HCT116 (cell line): ENCODE results near the gene N4BP3. TPM values are rescaled to one million over a fixed set of nuclear protein-coding genes. Genes with fewer than 3 reads are reported as not detected.

Experiments used
- ATAC-seq: fragments of 200-7000 bp; cut with Tn5 transposase; 2 replicates; pipeline ENCODE4 v1.9.1; 2020; ENCODE audit warnings: mild to moderate bottlenecking, moderate library complexity
- BruUV-seq: library from RNA; stranded (reverse); fragments of 400-500 nt; replicated peaks from 2 replicates; lab custom pipeline; 2021; lab: Mats Ljungman, UMichigan
- CTCF ChIA-PET: fragments of 300-600 bp; sonication (Branson Sonifier 250); formaldehyde crosslinking; loops from one replicate; lab custom pipeline; 2021; ENCODE audit warnings: antibody characterized with exemption; lab: Charles Lee
- POLR2A ChIA-PET: fragments of 300-600, 350-600 bp; sonication (Branson Sonifier 250); formaldehyde crosslinking; loops from one replicate; lab custom pipeline; 2021; ENCODE audit warnings: antibody characterized with exemption; lab: Charles Lee
- RAD21 ChIA-PET, 2 experiments: fragments of 300-600 bp; sonication (Branson Sonifier 250); formaldehyde crosslinking; loops; one replicate each; lab custom pipeline; 2023; ENCODE audit warnings: low total read pairs in 2 of 2; ENCODE audit not compliant: uncharacterized antibody in 2 of 2, unreplicated experiment in 2 of 2, low non-redundant PET in 1 of 2; lab: Charles Lee
- DNase-seq: peaks from one replicate; pipeline ENCODE4 v3.0.0-alpha.2; 2010; ENCODE audit warnings: low read depth, low spot score
- H2AFZ ChIP-seq: fragments of 200-600 bp; shearing (Covaris generic), sonication (generic); 2 replicates; pipeline ENCODE4 v1.6.1; 2017; ENCODE audit warnings: low read depth, mixed run types, mixed read lengths, antibody characterized with exemption, low read length; ENCODE audit not compliant: poor library complexity, severe bottlenecking
- H3K27ac ChIP-seq: 2 replicates; pipeline ENCODE4 v1.5.1; 2012; ENCODE audit warnings: low read depth, low read length
- H3K27me3 ChIP-seq: fragments of 200-600 bp; sonication (generic); 2 replicates; pipeline ENCODE4 v1.6.1; 2016; ENCODE audit warnings: mixed run types, low read length, mixed read lengths; ENCODE audit not compliant: insufficient read depth
- H3K36me3 ChIP-seq, 2 experiments: fragments of 200-500 bp in 1 of 2; fragments of 200-600 bp in 1 of 2; sonication (Bioruptor generic) in 1 of 2; sonication (generic) in 1 of 2; 2 replicates each; pipeline versions ENCODE4 v1.5.1 to v1.6.1; 2014 to 2016; ENCODE audit warnings: low read length in 2 of 2, inconsistent platforms in 1 of 2, mixed read lengths in 1 of 2, mixed run types in 1 of 2; ENCODE audit not compliant: insufficient read depth in 2 of 2, control insufficient read depth in 1 of 2
- H3K4me1 ChIP-seq, 2 experiments: fragments of 200-600 bp in 1 of 2; sonication (generic) in 1 of 2; 2 replicates each; pipeline versions ENCODE4 v1.5.1 to v1.6.1; 2012 to 2017; ENCODE audit warnings: low read length in 2 of 2, inconsistent platforms in 1 of 2, mild to moderate bottlenecking in 1 of 2, mixed read lengths in 1 of 2, mixed run types in 1 of 2, moderate library complexity in 1 of 2; ENCODE audit not compliant: insufficient read depth in 2 of 2, control insufficient read depth in 1 of 2
- H3K4me2 ChIP-seq: fragments of 200-600 bp; sonication (generic); 2 replicates; pipeline ENCODE4 v1.6.1; 2017; ENCODE audit warnings: mixed run types, low read length, mixed read lengths
- H3K4me3 ChIP-seq, 2 experiments: fragments of 200-600 bp in 1 of 2; sonication (generic) in 1 of 2; replicated peaks in 1 of 2; 2 replicates each; pipeline ENCODE4 v1.5.1; 2011 to 2016; ENCODE audit warnings: low read length in 2 of 2, control low read depth in 1 of 2, low read depth in 1 of 2, mild to moderate bottlenecking in 1 of 2, mixed read lengths in 1 of 2, mixed run types in 1 of 2
- H3K79me2 ChIP-seq: fragments of 200-600 bp; sonication (generic); 2 replicates; pipeline ENCODE4 v1.6.1; 2017; ENCODE audit warnings: mild to moderate bottlenecking, mixed run types, low read length, moderate library complexity, mixed read lengths; ENCODE audit not compliant: insufficient read depth
- H3K9ac ChIP-seq: fragments of 200-600 bp; sonication (generic); 2 replicates; pipeline ENCODE4 v1.6.1; 2016; ENCODE audit warnings: low read length, mixed read lengths
- H3K9me2 ChIP-seq: fragments of 200-600 bp; sonication (generic), shearing (Covaris generic); 2 replicates; pipeline ENCODE4 v1.6.1; 2017; ENCODE audit warnings: mixed run types, mild to moderate bottlenecking, moderate library complexity; ENCODE audit not compliant: insufficient read depth
- H3K9me3 ChIP-seq, 2 experiments: fragments of 200-500 bp in 1 of 2; fragments of 200-600 bp in 1 of 2; sonication (Bioruptor generic) in 1 of 2; sonication (generic) in 1 of 2; 2 replicates each; pipeline ENCODE4 v1.6.1; 2014 to 2017; ENCODE audit warnings: low read length in 2 of 2, mixed read lengths in 2 of 2, inconsistent platforms in 1 of 2, low read depth in 1 of 2, mild to moderate bottlenecking in 1 of 2, mixed run types in 1 of 2, moderate library complexity in 1 of 2; ENCODE audit not compliant: control insufficient read depth in 1 of 2, insufficient read depth in 1 of 2
- H4K20me1 ChIP-seq: fragments of 200-600 bp; sonication (generic), shearing (Covaris generic); 2 replicates; pipeline ENCODE4 v1.6.1; 2017; ENCODE audit warnings: mixed run types, mild to moderate bottlenecking, moderate library complexity; ENCODE audit not compliant: insufficient read depth
- CBX3 ChIP-seq: IDR thresholded peaks from 2 replicates; pipeline ENCODE4 v1.6.1; 2012; ENCODE audit warnings: low read depth
- CEBPB ChIP-seq: IDR thresholded peaks from 2 replicates; pipeline ENCODE4 v1.6.1; 2012; ENCODE audit warnings: low read depth
- ELF1 ChIP-seq: IDR thresholded peaks from 2 replicates; pipeline ENCODE4 v1.6.1; 2012; ENCODE audit warnings: low read depth, borderline replicate concordance
- EZH2phosphoT487 ChIP-seq: fragments of 200-600 bp; IDR thresholded peaks from 2 replicates; pipeline ENCODE4 v1.6.1; 2018; ENCODE audit warnings: antibody characterized with exemption, borderline replicate concordance
- FOSL1 ChIP-seq: IDR thresholded peaks from 2 replicates; pipeline ENCODE4 v1.6.1; 2012; ENCODE audit warnings: low read depth
- JUND ChIP-seq: IDR thresholded peaks from 2 replicates; pipeline ENCODE4 v1.6.1; 2012
- POLR2A ChIP-seq: IDR thresholded peaks from 2 replicates; pipeline ENCODE4 v1.7.0; 2011; ENCODE audit warnings: borderline replicate concordance; ENCODE audit not compliant: insufficient read depth, insufficient read length; ENCODE audit errors: extremely low read depth
- POLR2AphosphoS5 ChIP-seq: IDR thresholded peaks from 2 replicates; pipeline ENCODE4 v1.6.1; 2011; ENCODE audit warnings: mild to moderate bottlenecking, low read depth, low read length, moderate library complexity
- SP1 ChIP-seq: IDR thresholded peaks from 2 replicates; pipeline ENCODE4 v1.6.1; 2012; ENCODE audit warnings: low read depth
- SRF ChIP-seq: IDR thresholded peaks from 2 replicates; pipeline ENCODE4 v1.6.1; 2012; ENCODE audit warnings: low read depth
- TCF7L2 ChIP-seq: IDR thresholded peaks from 2 replicates; pipeline ENCODE4 v1.7.0; 2011; ENCODE audit warnings: borderline replicate concordance, inconsistent platforms; ENCODE audit not compliant: insufficient read depth, insufficient read length; ENCODE audit errors: extremely low read depth
- YY1 ChIP-seq: IDR thresholded peaks from 2 replicates; pipeline ENCODE4 v1.6.1; 2011; ENCODE audit warnings: low read length, low read depth, moderate library complexity, mild to moderate bottlenecking; ENCODE audit not compliant: insufficient replicate concordance; ENCODE audit errors: extremely low read depth
- ZFX ChIP-seq: fragments of 450-650 bp; IDR thresholded peaks from 2 replicates; pipeline ENCODE4 v1.6.1; 2017
- ZNF274 ChIP-seq: fragments of 200-500 bp; sonication (Bioruptor generic); IDR thresholded peaks from 2 replicates; pipeline ENCODE4 v1.6.1; 2014; ENCODE audit warnings: mild to moderate bottlenecking, low read depth, low read length, inconsistent platforms
- intact Hi-C: fragments of 100-400 bp; cut with micrococcal nuclease; formaldehyde crosslinking; loops from 2 replicates; pipeline ENCODE4 v1.10.0; 2022
- total RNA-seq: library from RNA; stranded (reverse); gene quantifications from one replicate; pipeline ENCODE4 v1.2.1, GENCODE V29; 2021; ENCODE audit not compliant: unreplicated experiment
- TF ChIP-seq, protein P1 (sequence below): IDR thresholded peaks from 2 replicates; pipeline ENCODE4 v1.6.1; 2012
- TF ChIP-seq, protein P2 (sequence below): IDR thresholded peaks from 2 replicates; pipeline ENCODE4 v1.6.1; 2011; ENCODE audit warnings: mild to moderate bottlenecking, low read length, moderate library complexity; ENCODE audit not compliant: insufficient replicate concordance; ENCODE audit errors: extremely low read depth
- TF ChIP-seq, protein P3 (sequence below): IDR thresholded peaks from 2 replicates; pipeline ENCODE4 v1.6.1; 2012
- TF ChIP-seq, protein P4 (sequence below), 3 experiments: fragments of 200-600 bp in 1 of 3; sonication (generic) in 1 of 3; IDR thresholded peaks in 2 of 3; conservative IDR thresholded peaks in 1 of 3; 2 replicates each; pipeline ENCODE4 v1.5.1; 2012 to 2017; ENCODE audit warnings: low read depth in 2 of 3, low read length in 2 of 3, antibody characterized with exemption in 1 of 3, borderline replicate concordance in 1 of 3, control low read depth in 1 of 3, mild to moderate bottlenecking in 1 of 3, mixed read lengths in 1 of 3, mixed run types in 1 of 3, moderate library complexity in 1 of 3; ENCODE audit not compliant: insufficient read depth in 1 of 3
- TF ChIP-seq, protein P5 (sequence below): IDR thresholded peaks from 2 replicates; pipeline ENCODE4 v1.6.1; 2012; ENCODE audit warnings: low read depth

Gene N4BP3
- total RNA-seq, 1 experiment from 2014 or later: 5.2 TPM

DNA sequence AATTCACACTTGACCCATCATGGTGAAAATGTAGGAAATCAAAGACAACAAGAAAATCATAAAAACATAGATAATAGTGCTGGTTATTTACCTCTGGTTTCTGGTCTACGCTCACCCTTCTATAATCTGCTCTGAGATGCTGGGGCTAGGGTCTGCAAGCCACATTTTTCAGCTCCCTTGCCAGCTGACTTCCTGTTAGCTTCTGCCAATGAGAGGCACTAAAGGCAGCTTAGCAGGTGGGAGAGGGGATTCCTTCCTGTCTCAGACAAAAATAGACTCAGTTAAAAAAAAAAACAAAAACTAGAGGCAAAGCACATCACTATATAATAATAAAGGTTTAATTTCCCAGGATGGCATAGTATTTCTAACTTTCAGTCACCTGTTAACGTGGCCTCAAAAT lies 20.2 kb upstream of the N4BP3 start:
- TF ChIP-seq POLR2A (no peak), SRF (no peak), YY1 (no peak), JUND (no peak), POLR2AphosphoS5 (no peak), SP1 (no peak), CEBPB (no peak), FOSL1 (no peak), TCF7L2 (no peak), ELF1 (no peak), CBX3 (no peak), ZNF274 (no peak), ZFX (no peak), EZH2phosphoT487 (no peak)
- TF ChIP-seq, protein P1, sequence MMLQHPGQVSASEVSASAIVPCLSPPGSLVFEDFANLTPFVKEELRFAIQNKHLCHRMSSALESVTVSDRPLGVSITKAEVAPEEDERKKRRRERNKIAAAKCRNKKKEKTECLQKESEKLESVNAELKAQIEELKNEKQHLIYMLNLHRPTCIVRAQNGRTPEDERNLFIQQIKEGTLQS: no peak
- TF ChIP-seq, protein P2, sequence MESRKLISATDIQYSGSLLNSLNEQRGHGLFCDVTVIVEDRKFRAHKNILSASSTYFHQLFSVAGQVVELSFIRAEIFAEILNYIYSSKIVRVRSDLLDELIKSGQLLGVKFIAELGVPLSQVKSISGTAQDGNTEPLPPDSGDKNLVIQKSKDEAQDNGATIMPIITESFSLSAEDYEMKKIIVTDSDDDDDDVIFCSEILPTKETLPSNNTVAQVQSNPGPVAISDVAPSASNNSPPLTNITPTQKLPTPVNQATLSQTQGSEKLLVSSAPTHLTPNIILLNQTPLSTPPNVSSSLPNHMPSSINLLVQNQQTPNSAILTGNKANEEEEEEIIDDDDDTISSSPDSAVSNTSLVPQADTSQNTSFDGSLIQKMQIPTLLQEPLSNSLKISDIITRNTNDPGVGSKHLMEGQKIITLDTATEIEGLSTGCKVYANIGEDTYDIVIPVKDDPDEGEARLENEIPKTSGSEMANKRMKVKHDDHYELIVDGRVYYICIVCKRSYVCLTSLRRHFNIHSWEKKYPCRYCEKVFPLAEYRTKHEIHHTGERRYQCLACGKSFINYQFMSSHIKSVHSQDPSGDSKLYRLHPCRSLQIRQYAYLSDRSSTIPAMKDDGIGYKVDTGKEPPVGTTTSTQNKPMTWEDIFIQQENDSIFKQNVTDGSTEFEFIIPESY: no peak
- TF ChIP-seq, protein P3, sequence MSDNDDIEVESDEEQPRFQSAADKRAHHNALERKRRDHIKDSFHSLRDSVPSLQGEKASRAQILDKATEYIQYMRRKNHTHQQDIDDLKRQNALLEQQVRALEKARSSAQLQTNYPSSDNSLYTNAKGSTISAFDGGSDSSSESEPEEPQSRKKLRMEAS: no peak
- TF ChIP-seq, protein P4, sequence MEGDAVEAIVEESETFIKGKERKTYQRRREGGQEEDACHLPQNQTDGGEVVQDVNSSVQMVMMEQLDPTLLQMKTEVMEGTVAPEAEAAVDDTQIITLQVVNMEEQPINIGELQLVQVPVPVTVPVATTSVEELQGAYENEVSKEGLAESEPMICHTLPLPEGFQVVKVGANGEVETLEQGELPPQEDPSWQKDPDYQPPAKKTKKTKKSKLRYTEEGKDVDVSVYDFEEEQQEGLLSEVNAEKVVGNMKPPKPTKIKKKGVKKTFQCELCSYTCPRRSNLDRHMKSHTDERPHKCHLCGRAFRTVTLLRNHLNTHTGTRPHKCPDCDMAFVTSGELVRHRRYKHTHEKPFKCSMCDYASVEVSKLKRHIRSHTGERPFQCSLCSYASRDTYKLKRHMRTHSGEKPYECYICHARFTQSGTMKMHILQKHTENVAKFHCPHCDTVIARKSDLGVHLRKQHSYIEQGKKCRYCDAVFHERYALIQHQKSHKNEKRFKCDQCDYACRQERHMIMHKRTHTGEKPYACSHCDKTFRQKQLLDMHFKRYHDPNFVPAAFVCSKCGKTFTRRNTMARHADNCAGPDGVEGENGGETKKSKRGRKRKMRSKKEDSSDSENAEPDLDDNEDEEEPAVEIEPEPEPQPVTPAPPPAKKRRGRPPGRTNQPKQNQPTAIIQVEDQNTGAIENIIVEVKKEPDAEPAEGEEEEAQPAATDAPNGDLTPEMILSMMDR (IDR thresholded peaks at IDR 0.05 in 2 of 3, conservative IDR thresholded peaks at IDR 0.05 in 1 of 3; ENCODE audit: borderline replicate concordance in 1 of 3, insufficient read depth in 1 of 3, low read depth in 2 of 3, low read length in 2 of 3): no peak
- TF ChIP-seq, protein P5, sequence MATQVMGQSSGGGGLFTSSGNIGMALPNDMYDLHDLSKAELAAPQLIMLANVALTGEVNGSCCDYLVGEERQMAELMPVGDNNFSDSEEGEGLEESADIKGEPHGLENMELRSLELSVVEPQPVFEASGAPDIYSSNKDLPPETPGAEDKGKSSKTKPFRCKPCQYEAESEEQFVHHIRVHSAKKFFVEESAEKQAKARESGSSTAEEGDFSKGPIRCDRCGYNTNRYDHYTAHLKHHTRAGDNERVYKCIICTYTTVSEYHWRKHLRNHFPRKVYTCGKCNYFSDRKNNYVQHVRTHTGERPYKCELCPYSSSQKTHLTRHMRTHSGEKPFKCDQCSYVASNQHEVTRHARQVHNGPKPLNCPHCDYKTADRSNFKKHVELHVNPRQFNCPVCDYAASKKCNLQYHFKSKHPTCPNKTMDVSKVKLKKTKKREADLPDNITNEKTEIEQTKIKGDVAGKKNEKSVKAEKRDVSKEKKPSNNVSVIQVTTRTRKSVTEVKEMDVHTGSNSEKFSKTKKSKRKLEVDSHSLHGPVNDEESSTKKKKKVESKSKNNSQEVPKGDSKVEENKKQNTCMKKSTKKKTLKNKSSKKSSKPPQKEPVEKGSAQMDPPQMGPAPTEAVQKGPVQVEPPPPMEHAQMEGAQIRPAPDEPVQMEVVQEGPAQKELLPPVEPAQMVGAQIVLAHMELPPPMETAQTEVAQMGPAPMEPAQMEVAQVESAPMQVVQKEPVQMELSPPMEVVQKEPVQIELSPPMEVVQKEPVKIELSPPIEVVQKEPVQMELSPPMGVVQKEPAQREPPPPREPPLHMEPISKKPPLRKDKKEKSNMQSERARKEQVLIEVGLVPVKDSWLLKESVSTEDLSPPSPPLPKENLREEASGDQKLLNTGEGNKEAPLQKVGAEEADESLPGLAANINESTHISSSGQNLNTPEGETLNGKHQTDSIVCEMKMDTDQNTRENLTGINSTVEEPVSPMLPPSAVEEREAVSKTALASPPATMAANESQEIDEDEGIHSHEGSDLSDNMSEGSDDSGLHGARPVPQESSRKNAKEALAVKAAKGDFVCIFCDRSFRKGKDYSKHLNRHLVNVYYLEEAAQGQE: no peak
- ChIA-PET CTCF (interaction anchor here (0.9 kb wide), 1 partner anchor 18 kb away, joined by 4 read pairs; no protein-coding TSS in a partner anchor), POLR2A (no interaction called here), RAD21 (no interaction called here)
- Histone ChIP-seq H3K4me3 (no peak overlapping the region), H3K79me2 (no peaks in the 10 kb centered on the region), H3K9me3 (no peaks in the 10 kb centered on the region), H3K36me3 (no peaks in the 10 kb centered on the region), H3K4me1 (no peaks in the 10 kb centered on the region), H2AFZ (no peak overlapping the region), H3K9me2 (no peaks in the 10 kb centered on the region), H4K20me1 (no peaks in the 10 kb centered on the region), H3K27ac (no peak overlapping the region), H3K27me3 (no peaks in the 10 kb centered on the region), H3K9ac (no peak overlapping the region), H3K4me2 (no peak overlapping the region)
- intact Hi-C loops: no loop called here
- DNase-seq: no peak
- ATAC-seq: no peak
- no TSS peak for BruUV-seq
